Dendritic cell treated with granulocyte-macrophage colony-stimulating factor and Interleukin-4, amounts not matched to agents 40 ng/mL and 50 ng/mL, for 4 days (primary cell): ENCODE results near the gene MPPE1.

Source experiments
- H3K27ac Mint-ChIP-seq: one replicate; pipeline ENCODE4 v1.8.0; 2022; ENCODE audit warnings: mild to moderate bottlenecking, mixed read lengths
- H3K27me3 Mint-ChIP-seq: one replicate; pipeline ENCODE4 v1.8.0; 2022; ENCODE audit warnings: mild to moderate bottlenecking, mixed read lengths
- H3K36me3 Mint-ChIP-seq: one replicate; pipeline ENCODE4 v1.8.0; 2022; ENCODE audit warnings: low read depth, mixed read lengths
- H3K4me1 Mint-ChIP-seq: one replicate; pipeline ENCODE4 v1.8.0; 2022; ENCODE audit warnings: low read depth, mixed read lengths
- H3K4me3 Mint-ChIP-seq: one replicate; pipeline ENCODE4 v1.8.0; 2022; ENCODE audit warnings: mild to moderate bottlenecking, moderate library complexity, mixed read lengths
- H3K9me3 Mint-ChIP-seq: one replicate; pipeline ENCODE4 v1.8.0; 2022; ENCODE audit warnings: mixed read lengths
- intact Hi-C: fragments of 100-400 bp; cut with micrococcal nuclease; formaldehyde crosslinking; loops from one replicate; pipeline ENCODE4 v1.15.0; 2022

Gene MPPE1

DNA sequence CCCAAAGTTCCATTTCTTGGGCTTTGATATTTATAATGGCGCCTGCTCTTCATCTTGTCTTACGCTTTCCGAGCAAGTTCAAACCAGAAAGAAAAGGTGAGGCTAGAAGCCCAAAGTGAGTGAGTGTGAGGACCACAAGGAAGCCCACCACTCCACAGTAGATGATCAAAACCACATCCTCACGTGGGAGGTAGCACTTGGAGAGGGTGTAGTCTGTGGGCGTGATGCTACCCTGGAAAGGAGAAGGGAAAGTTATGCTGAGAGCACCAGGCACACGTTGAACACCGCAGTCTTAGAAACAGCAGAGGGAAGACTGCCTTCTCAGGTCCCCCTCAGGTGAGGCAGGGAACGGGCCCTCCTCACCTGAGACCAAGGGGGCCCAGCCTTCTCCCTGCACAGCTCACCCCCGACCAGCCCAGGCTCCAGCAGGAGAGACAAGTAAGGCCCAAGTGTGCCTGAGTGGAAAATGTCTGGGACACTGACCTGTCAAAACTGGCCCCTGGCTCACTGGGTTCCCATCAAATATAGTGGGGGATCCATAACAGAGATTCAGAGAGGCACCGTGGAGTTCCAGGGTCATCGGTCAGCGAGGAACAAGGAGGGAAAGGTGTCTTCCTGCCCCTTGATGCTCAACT, 23.6 kb downstream of the MPPE1 start:
- H3K4me1 Mint-ChIP-seq: peaks cover 67% of the 10 kb centered on the region
- no peaks in the 10 kb centered on the region for H3K9me3 Mint-ChIP-seq
- no peaks in the 10 kb centered on the region for H3K27me3 Mint-ChIP-seq
- intact Hi-C loops: no loop called here
- peak overlapping the region; percentile 75 for H3K27ac Mint-ChIP-seq
- H3K4me3 Mint-ChIP-seq: peak overlapping the region; percentile 43
- peaks cover 50% of the 10 kb centered on the region for H3K36me3 Mint-ChIP-seq

DNA sequence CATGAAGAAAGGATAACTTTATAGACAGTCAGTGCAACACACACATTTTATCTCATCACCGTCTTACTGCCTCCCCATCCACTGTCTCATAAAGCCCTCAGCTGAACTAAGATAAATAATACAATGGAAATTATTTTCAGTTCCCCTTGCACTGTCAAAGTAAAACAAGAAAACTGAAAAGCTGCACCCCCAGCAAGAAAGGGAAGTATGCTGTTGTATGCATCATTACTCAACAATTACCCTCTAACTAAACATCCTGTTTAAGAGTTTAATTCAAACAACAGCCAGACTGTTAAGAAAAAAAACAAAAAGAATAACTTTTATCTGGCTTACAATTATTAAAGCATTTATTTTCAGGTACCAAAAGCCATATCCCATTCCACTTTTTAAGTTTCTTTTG, 25.0 kb downstream of the MPPE1 start:
- intact Hi-C loops: no loop called here
- no peaks in the 10 kb centered on the region for H3K9me3 Mint-ChIP-seq
- H3K27ac Mint-ChIP-seq: peak overlapping the region; percentile 75
- H3K4me3 Mint-ChIP-seq: peak overlapping the region; percentile 6
- peaks cover 67% of the 10 kb centered on the region for H3K4me1 Mint-ChIP-seq
- no peaks in the 10 kb centered on the region for H3K27me3 Mint-ChIP-seq
- H3K36me3 Mint-ChIP-seq: peaks cover 42% of the 10 kb centered on the region

DNA sequence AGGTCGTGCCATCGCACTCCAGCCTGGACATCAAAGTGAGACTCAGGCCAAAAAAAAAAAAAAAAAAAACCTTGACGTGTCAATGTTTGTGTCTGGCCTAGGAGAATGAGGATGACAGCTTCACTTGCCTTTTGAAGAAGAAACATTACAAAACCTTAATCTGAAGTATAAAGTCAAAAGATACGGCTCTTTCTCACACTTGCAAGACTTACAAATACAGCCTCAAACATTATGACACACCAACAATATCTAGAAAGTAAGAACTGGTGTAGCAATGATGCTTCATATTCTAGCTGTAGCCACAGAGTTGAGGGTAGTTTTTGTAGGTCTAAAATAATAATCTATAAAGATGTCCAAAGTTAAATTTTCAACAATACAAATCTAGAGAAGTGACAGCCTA, 25.5 kb downstream of the MPPE1 start:
- peaks cover 63% of the 10 kb centered on the region for H3K4me1 Mint-ChIP-seq
- intact Hi-C loops: no loop called here
- no peak overlapping the region for H3K4me3 Mint-ChIP-seq
- peaks cover 37% of the 10 kb centered on the region for H3K36me3 Mint-ChIP-seq
- H3K9me3 Mint-ChIP-seq: no peaks in the 10 kb centered on the region
- H3K27me3 Mint-ChIP-seq: no peaks in the 10 kb centered on the region
- peak overlapping the region; percentile 75 for H3K27ac Mint-ChIP-seq

DNA sequence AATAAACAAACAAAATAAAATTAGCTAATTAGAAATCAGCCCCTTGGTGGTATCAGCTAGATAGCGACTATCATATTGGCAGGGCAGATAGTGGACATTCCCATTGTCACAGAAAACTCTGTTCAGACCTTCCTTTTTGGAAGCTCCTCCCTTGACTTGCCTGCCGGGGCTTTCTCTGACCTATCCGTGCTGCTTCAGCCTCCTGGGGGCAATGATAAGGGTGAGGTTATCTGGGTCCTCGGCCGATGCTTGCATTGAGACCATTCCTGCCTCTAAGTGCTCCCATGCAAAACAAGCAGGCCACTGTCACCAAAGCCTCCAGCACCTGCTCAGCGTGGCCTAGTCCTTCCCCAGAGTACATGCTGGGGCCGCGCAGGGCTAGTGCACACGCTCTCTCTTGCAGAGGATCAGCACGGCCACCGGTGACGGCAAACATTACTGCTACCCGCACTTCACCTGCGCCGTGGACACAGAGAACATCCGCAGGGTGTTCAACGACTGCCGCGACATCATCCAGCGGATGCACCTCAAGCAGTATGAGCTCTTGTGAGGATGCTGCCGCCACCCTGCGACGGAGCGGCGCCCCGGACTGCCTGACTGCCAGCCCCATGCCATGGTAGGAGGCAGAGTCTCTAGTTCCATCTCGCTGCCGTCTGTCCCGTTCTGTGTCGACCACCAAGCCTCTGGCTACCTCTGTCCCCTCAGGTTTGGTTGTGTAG, 27.4 kb downstream of the MPPE1 start:
- no peaks in the 10 kb centered on the region for H3K27me3 Mint-ChIP-seq
- peaks cover 32% of the 10 kb centered on the region for H3K36me3 Mint-ChIP-seq
- H3K4me1 Mint-ChIP-seq: peaks cover 49% of the 10 kb centered on the region
- intact Hi-C loops: no loop called here
- no peak overlapping the region for H3K4me3 Mint-ChIP-seq
- peak overlapping the region; percentile 64 for H3K27ac Mint-ChIP-seq
- H3K9me3 Mint-ChIP-seq: peaks cover 5% of the 10 kb centered on the region

DNA sequence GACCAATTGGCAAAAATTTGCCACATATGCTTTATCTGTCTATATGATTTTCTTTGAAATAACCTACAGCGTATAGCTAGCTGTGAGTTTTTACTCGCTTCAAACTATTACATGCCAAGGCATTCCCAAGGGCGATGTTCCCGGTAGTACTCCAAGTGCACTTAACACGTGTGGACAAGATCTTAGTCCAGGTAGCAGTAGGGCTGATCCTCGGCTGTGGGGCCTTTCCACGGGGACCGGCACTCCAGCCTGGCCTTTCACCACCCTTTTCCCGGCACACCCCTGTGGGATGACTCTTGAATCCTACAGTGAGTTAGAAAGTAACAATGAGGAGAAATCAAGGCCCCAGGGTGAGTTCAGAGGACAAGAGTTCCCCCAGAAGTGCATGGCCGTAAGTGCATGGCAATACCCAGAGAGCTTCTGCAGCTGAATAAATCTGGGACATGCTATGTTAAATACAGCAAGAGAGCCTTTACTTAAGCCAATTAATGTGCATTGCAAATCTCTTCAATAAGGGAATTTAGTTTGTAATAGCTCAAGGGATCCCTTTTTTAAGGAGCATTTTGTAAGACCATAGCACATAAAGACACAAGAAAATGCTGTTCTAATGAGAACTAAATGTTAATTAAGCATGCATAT, 30.5 kb downstream of the MPPE1 start:
- Mint-ChIP-seq H3K4me3 (no peak overlapping the region), H3K36me3 (peaks cover 26% of the 10 kb centered on the region), H3K9me3 (peaks cover 11% of the 10 kb centered on the region), H3K4me1 (peaks cover 21% of the 10 kb centered on the region), H3K27ac (no peak overlapping the region), H3K27me3 (peaks cover 6% of the 10 kb centered on the region)
- intact Hi-C loops: no loop called here

DNA sequence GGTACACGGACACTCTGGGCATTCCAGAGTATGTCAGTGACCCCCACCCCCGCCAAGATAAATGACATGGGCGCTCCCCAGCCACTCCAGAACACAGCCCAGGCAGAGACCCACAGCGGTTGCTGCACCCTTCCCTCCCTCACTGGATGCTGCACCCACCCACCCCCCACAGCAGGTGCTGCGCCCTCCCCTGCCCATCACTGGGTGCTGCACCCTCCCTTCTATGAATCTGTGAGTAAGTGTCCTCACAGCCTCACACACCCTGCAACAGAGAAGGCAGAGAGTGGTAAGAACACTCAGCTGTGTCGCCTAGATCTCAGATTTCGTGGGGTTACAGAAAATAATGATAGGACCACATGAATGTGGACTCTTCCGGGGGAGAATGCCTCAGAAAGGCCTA, 33.4 kb downstream of the MPPE1 start:
- H3K27ac Mint-ChIP-seq: no peak overlapping the region
- H3K36me3 Mint-ChIP-seq: peaks cover 16% of the 10 kb centered on the region
- H3K4me3 Mint-ChIP-seq: no peak overlapping the region
- peaks cover 11% of the 10 kb centered on the region for H3K9me3 Mint-ChIP-seq
- H3K4me1 Mint-ChIP-seq: peaks cover 5% of the 10 kb centered on the region
- intact Hi-C loops: no loop called here
- peaks cover 13% of the 10 kb centered on the region for H3K27me3 Mint-ChIP-seq

DNA sequence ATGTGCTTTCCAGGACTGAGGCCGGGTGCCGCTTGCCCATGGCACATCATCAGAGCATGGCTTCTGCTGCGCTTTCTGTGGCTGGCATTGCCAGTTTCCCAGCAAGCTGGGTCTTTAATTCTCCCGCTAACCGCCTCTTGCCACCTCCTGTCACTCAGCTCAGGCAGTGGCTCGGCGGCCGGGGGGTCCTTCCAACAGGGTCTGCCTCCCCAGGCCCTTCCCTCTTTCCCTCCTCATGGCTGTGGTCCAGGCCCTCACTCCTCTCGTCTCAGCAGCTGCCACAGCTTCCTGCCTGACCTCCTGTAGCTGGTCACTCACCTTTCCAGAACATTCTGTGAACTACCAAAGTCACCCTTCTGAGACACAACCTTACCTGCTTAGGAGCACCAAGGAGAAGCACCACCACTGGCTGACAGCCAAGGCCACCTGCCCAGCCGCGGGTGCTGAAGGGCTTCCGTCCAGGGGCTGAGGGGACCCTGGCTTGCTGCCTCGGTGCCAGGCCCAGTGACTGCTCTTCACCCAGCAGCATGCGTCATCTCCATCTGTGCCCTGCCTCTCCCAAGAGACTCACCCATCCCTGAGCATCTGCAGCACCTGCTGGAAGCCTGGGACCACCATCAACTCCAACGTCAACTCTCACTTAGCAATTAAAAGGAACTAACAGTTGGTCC, 34.3 kb downstream of the MPPE1 start:
- Mint-ChIP-seq H3K27ac (no peak overlapping the region), H3K36me3 (peaks cover 16% of the 10 kb centered on the region), H3K27me3 (peaks cover 13% of the 10 kb centered on the region), H3K4me1 (peaks cover 5% of the 10 kb centered on the region), H3K4me3 (no peak overlapping the region), H3K9me3 (peaks cover 11% of the 10 kb centered on the region)
- intact Hi-C loops: no loop called here

DNA sequence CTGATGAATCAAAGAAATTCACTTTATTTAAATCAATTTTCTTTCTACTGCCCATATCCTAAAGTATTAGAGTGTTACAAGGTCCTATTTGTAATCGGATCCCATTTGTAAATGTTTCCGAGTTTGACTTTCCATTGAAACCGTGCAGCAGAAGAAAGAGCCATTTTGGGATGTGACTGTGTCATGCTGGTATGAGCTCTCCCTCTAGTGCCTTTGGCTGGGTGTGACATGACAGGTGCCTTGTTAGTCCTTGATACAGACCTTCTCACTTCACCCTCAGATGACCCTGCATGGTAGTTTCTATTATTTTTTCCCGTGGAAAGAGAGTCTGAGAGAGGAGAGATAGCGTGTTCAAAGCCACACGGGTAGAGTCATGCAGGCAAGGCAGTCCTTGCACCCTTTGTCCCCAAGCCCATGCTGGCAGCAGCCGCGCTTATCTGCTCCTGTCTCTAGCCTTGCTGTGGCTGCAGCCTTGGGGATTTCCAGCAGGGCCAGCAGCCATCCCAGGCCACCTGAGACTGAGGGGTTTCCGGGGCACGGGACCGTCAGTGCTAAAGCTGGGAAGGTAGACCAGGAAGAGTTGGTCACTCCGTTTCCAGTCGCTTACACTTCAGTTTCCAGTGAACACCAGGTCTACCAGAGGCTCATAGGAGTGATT, 35.5 kb downstream of the MPPE1 start:
- no peak overlapping the region for H3K4me3 Mint-ChIP-seq
- intact Hi-C loops: no loop called here
- H3K4me1 Mint-ChIP-seq: peaks cover 5% of the 10 kb centered on the region
- peaks cover 13% of the 10 kb centered on the region for H3K27me3 Mint-ChIP-seq
- H3K36me3 Mint-ChIP-seq: peaks cover 16% of the 10 kb centered on the region
- H3K27ac Mint-ChIP-seq: no peak overlapping the region
- H3K9me3 Mint-ChIP-seq: peaks cover 11% of the 10 kb centered on the region

DNA sequence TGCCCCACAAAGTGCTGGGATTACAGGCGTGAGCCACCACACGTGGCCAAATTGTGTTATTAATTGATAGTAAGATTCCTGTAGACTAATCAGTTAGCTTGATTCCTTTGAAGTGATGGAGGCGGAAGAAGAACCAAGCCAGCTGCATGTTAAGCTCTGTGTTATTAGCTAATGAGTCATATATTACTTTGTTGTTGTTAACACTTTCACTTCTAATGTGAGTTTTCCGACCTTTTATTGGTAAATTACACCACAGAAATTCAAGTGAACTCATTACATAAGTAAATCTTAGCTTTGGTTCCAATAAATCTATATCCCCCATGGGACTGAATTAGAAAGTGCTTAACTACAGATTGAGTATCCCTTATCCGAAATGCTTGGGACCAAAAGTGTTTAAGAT, 36.6 kb downstream of the MPPE1 start:
- peaks cover 11% of the 10 kb centered on the region for H3K9me3 Mint-ChIP-seq
- H3K27me3 Mint-ChIP-seq: peaks cover 15% of the 10 kb centered on the region
- no peak overlapping the region for H3K4me3 Mint-ChIP-seq
- H3K27ac Mint-ChIP-seq: no peak overlapping the region
- peaks cover 5% of the 10 kb centered on the region for H3K4me1 Mint-ChIP-seq
- intact Hi-C loops: no loop called here
- peaks cover 11% of the 10 kb centered on the region for H3K36me3 Mint-ChIP-seq

DNA sequence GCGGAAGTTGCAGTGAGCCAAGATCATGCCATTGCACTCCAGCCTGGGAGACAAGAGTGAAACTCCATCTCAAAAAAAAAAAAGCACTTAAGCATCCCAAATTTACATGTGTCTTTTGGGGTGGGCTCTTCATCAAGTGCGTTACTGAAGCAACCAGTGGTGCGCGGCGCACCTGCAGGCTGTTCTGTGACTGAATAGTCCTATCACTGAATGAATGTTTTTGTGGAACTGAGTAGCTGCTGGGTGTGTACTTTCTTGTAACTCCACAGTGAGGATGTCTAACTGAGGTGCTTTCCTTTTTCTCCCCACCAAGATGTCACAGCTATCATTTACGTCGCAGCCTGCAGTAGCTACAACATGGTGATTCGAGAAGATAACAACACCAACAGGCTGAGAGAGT, 39.9 kb downstream of the MPPE1 start:
- Mint-ChIP-seq H3K27me3 (peaks cover 22% of the 10 kb centered on the region), H3K9me3 (no peaks in the 10 kb centered on the region), H3K27ac (no peak overlapping the region), H3K36me3 (no peaks in the 10 kb centered on the region), H3K4me1 (peaks cover 5% of the 10 kb centered on the region), H3K4me3 (no peak overlapping the region)
- intact Hi-C loops: no loop called here

DNA sequence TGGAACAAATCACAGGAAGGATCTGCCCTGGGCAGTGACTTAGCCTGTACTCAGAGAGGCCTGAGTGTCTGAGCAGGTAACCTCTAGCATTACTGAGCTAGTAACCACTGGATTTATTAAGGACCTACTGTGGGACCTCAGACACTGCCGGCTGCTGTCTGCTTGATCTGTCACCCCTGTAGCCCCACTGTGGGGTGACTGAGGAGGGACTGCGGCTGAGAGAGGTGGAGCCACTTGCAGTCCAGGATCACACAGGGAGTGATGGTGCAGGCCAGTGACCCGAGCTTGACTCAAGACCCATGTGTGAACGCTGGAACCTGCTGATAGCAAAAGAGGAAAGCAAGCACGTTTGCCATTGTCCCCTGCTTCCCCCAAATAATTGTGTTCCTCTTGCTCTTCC, 41.4 kb downstream of the MPPE1 start:
- H3K27ac Mint-ChIP-seq: no peak overlapping the region
- peaks cover 18% of the 10 kb centered on the region for H3K27me3 Mint-ChIP-seq
- H3K36me3 Mint-ChIP-seq: no peaks in the 10 kb centered on the region
- H3K4me1 Mint-ChIP-seq: peaks cover 7% of the 10 kb centered on the region
- H3K9me3 Mint-ChIP-seq: no peaks in the 10 kb centered on the region
- intact Hi-C loops: no loop called here
- no peak overlapping the region for H3K4me3 Mint-ChIP-seq

DNA sequence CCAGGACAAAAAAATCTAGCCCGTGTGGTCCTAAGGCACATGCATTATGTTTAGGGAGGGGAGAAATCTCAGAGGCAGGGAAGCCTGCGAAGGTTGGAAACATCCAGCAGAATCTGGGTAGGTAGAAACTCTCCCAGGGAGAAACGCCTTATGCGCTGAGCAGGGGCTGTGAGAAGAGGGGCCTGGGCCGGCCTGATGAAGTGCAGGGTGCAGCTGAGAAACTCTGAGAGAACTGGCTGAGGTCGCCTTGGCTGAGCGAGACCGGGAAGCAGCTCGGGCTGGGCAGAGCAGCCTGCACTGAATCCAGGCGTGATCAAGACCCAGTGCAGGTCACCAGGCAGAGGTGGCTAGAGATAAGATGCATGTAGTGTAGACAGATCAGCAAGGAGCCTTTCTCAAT, 41.8 kb downstream of the MPPE1 start:
- H3K27ac Mint-ChIP-seq: no peak overlapping the region

DNA sequence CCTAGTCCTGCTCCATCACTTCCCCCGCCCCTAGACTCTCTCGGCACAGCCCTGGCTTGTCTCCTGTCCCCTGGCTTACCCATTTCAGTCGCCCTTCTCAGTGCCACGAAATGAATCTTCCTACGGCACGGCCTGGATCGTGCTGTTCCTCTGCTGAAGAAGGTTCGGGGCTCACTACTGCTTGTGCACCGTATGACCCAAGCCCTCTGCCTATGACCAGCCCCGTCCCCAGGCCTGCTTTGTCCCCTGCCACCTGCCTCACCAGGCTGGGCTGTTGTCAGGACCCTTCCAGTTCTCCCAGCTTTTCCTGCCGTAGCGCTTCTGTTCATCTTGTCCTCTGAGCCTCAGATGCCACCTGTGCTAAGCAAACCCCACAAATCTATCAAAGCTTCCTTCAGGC, 43.0 kb downstream of the MPPE1 start:
- H3K9me3 Mint-ChIP-seq: no peaks in the 10 kb centered on the region
- no peak overlapping the region for H3K4me3 Mint-ChIP-seq
- H3K27ac Mint-ChIP-seq: no peak overlapping the region
- H3K27me3 Mint-ChIP-seq: peaks cover 14% of the 10 kb centered on the region
- intact Hi-C loops: no loop called here
- H3K4me1 Mint-ChIP-seq: peaks cover 12% of the 10 kb centered on the region
- no peaks in the 10 kb centered on the region for H3K36me3 Mint-ChIP-seq

More for the DNA sequence above, 41.8 kb downstream of the MPPE1 start:
- intact Hi-C loops: no loop called here
- Mint-ChIP-seq H3K27me3 (peaks cover 17% of the 10 kb centered on the region), H3K4me3 (no peak overlapping the region), H3K4me1 (peaks cover 8% of the 10 kb centered on the region), H3K9me3 (no peaks in the 10 kb centered on the region), H3K36me3 (no peaks in the 10 kb centered on the region)

DNA sequence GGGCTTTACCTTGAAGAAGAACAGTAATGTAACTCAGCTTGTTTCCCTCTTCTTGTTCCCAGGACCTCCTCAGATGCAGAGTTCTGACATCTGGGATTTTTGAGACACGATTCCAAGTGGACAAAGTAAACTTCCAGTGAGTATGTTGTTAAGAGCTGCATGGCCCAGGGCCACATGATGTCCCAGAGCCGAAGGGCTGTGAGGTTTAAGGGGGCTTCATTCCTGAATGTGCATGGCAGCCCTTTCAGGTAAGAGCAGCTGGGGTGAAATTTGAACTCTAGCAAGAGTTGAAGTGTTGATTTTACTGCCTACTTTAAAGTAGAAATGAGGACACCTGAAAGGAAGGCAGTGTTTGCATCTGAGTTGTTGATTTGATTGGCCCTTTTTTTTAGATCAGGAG, 43.6 kb downstream of the MPPE1 start:
- Mint-ChIP-seq H3K4me1 (peaks cover 17% of the 10 kb centered on the region), H3K4me3 (no peak overlapping the region), H3K9me3 (no peaks in the 10 kb centered on the region), H3K27ac (no peak overlapping the region), H3K36me3 (no peaks in the 10 kb centered on the region), H3K27me3 (peaks cover 13% of the 10 kb centered on the region)
- intact Hi-C loops: no loop called here
